Measurements from ENCODE around the gene FGFR1OP2. TPM values are rescaled to one million over a fixed set of nuclear protein-coding genes. Genes with fewer than 3 reads are reported as not detected.

FGFR1OP2 gene
- total and polyA plus RNA-seq, 2 of the 8 experiments (the other 6 are each of a cell fraction or from before 2014, with no cell fraction given), result 8.8 to 34.4 TPM

DNA sequence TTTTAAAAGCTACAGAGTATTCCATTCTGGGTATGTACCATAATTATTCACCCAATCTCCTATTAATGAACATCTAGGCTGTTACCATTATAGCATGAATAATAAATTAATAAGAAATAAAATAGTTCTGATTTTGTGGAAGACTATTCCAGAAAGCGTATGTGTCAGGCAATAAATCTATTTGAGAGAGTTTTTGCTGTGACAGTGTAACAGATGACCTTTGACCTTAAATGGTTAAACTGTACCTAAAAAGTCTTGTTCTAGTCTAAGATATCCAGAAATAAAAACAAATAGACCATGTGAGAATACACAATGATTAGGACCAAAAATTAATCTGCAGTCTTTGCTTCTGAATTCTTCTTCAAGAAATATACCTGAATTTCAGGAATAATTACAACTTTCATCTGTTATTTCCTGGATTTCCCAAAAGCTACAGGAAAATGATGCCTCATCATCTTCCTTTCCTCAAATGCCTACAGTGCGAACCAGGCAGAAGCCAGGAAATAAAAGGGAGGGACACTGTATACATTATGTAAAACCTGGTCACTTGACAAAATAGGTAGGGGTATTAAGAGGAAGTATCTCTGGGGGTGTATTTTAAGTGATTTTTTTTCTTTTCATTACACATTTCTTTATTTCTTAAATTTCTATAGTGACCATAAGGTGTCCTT is 68.7 kb downstream of the FGFR1OP2 start:
- no peak overlapping the region for H2BK15ac ChIP-seq (ENCODE audit: low read length)
- no peaks in the 10 kb centered on the region for H3K9me3 ChIP-seq (ENCODE audit: insufficient read depth in 2 of 2, low read depth in 1 of 2, low read length in 1 of 2)
- H2AK5ac ChIP-seq (ENCODE audit: low read depth, low read length), result no peak overlapping the region
- H3K27ac ChIP-seq (ENCODE audit: low read depth, low read length), result no peak overlapping the region
- peaks cover 0 to 75% of the 10 kb centered on the region in 2 experiments; a peak in 2 of 4 replicates for H3K79me2 ChIP-seq (ENCODE audit: control insufficient read depth in 1 of 2, insufficient read depth in 2 of 2, low read length in 2 of 2)
- no peaks in the 10 kb centered on the region for H3K27me3 ChIP-seq (replicated peaks in 1 of 4; ENCODE audit: control insufficient read depth in 3 of 4, extremely low read depth in 1 of 4, insufficient read depth in 3 of 4, low read length in 3 of 4)
- H2BK5ac ChIP-seq (ENCODE audit: low read depth, low read length), result no peak overlapping the region
- no peak overlapping the region for H3K56ac ChIP-seq (replicated peaks; ENCODE audit: insufficient read length, low read depth, low read length)
- no peak overlapping the region for H3K23ac ChIP-seq (ENCODE audit: insufficient read length)
- peaks cover under 1% of the 10 kb centered on the region; the same call in 1 of the 2 replicates for H3K79me1 ChIP-seq (ENCODE audit: low read depth, low read length)
- no peak overlapping the region for H3K18ac ChIP-seq (ENCODE audit: extremely low read depth, low read length)
- peaks cover 2 to 12% (median 4%) of the 10 kb centered on the region in 4 experiments; a peak in 5 of 7 replicates for H3K4me1 ChIP-seq (replicated peaks in 1 of 4; ENCODE audit: control insufficient read depth in 3 of 4, insufficient read depth in 4 of 4, low read length in 3 of 4)
- ChIA-PET POLR2A (ENCODE audit: partially characterized antibody) (no interaction called here), CTCF (ENCODE audit: partially characterized antibody) (interaction anchor here (1.0 kb wide), 1 partner anchor 9 kb away, joined by 3 read pairs; no protein-coding TSS in a partner anchor)
- H3K4me2 ChIP-seq (ENCODE audit: insufficient read depth in 1 of 2, low read depth in 2 of 2, low read length in 2 of 2), result no peak overlapping the region
- no peak overlapping the region for H3K4ac ChIP-seq (replicated peaks; ENCODE audit: insufficient read length, low read depth, low read length)
- H4K8ac ChIP-seq (ENCODE audit: extremely low read depth, insufficient read depth, low read length), result no peak overlapping the region
- H2BK20ac ChIP-seq (ENCODE audit: low read length), result no peak overlapping the region
- no peaks in the 10 kb centered on the region; a peak in 1 of 8 replicates for H3K36me3 ChIP-seq (ENCODE audit: control insufficient read depth in 2 of 4, insufficient read depth in 4 of 4, low read length in 3 of 4)
- H4K20me1 ChIP-seq (replicated peaks in 1 of 2; ENCODE audit: control insufficient read depth in 1 of 2, insufficient read depth in 2 of 2, low read length in 2 of 2), result peaks cover 0 to 2% of the 10 kb centered on the region in 2 experiments
- TF ChIP-seq NRF1 (IDR thresholded peaks at IDR 0.05; ENCODE audit: low read depth, low read length) (no peak), MAFK (IDR thresholded peaks at IDR 0.05; ENCODE audit: low read depth, low read length) (no peak), ZNF274 (IDR thresholded peaks at IDR 0.05; ENCODE audit: borderline replicate concordance, extremely low read depth, low read length) (no peak), SIRT6 (IDR thresholded peaks at IDR 0.05; ENCODE audit: low read length) (no peak), EP300 (IDR thresholded peaks at IDR 0.05; ENCODE audit: borderline replicate concordance in 1 of 2, low read depth in 2 of 2, low read length in 2 of 2) (no peak), POU5F1 (IDR thresholded peaks at IDR 0.05; ENCODE audit: low read depth, low read length) (no peak), SIX5 (IDR thresholded peaks at IDR 0.05; ENCODE audit: low read depth, low read length) (no peak), PHF8 (conservative IDR thresholded peaks at IDR 0.05; ENCODE audit: low read depth, low read length) (no peak), FOSL1 (IDR thresholded peaks at IDR 0.05; ENCODE audit: insufficient read depth, low read depth, low read length) (no peak), GTF2F1 (IDR thresholded peaks at IDR 0.05; ENCODE audit: borderline replicate concordance, low read depth, low read length) (no peak), BRCA1 (IDR thresholded peaks at IDR 0.05; ENCODE audit: low read depth, low read length) (no peak), CBX5 (IDR thresholded peaks at IDR 0.05; ENCODE audit: low read depth, low read length) (no peak)
- FAIRE-seq, result no peak
- WGBS, 2 experiments (ENCODE audit: extremely low coverage in 1 of 2, insufficient coverage in 1 of 2, insufficient read length in 1 of 2, insufficient replicate concordance in 2 of 2, low coverage in 1 of 2, low lambda C conversion rate in 2 of 2, missing lambda C conversion rate in 1 of 2), result 92% methylated on average over 2 of the region's 2 CpGs; no CpG with 5 or more reads in 1 of the 2 experiments
- no peak overlapping the region for H2BK120ac ChIP-seq (replicated peaks; ENCODE audit: low read depth, low read length)
- H2BK12ac ChIP-seq (ENCODE audit: low read depth, low read length), result no peak overlapping the region
- H4K91ac ChIP-seq (replicated peaks; ENCODE audit: insufficient read length, low read length), result no peak overlapping the region
- no peak overlapping the region for H3K14ac ChIP-seq (ENCODE audit: insufficient read length)
- H3K23me2 ChIP-seq (ENCODE audit: low read depth, low read length), result no peaks in the 10 kb centered on the region
- no peak overlapping the region for H3K9ac ChIP-seq (replicated peaks in 1 of 4; ENCODE audit: extremely low read depth in 1 of 4, low read depth in 3 of 4, low read length in 3 of 4)
- H2AFZ ChIP-seq (ENCODE audit: low read length), result no peak overlapping the region
- H3K4me3 ChIP-seq (ENCODE audit: extremely low read depth in 1 of 4, insufficient read depth in 2 of 4, low read depth in 3 of 4, low read length in 4 of 4), result no peak overlapping the region
- no peak overlapping the region for H4K5ac ChIP-seq (ENCODE audit: insufficient read length, low read depth, low read length)
- DNase-seq (ENCODE audit: low read depth in 1 of 2, low spot score in 2 of 2), result no peak
